Measurements from ENCODE around the gene EGFL7. TPM values are rescaled to one million over a fixed set of nuclear protein-coding genes. Genes with fewer than 3 reads are reported as not detected.
"Not testable (repeated sequence)": the region's sequence is repeated elsewhere in the genome, so short reads cannot be mapped to it uniquely, and the experiment has no call there.

The EGFL7 gene
- total RNA-seq, 4 donors from 2014 or later: 38.8 to 81.0 (median 56.4) TPM

DNA sequence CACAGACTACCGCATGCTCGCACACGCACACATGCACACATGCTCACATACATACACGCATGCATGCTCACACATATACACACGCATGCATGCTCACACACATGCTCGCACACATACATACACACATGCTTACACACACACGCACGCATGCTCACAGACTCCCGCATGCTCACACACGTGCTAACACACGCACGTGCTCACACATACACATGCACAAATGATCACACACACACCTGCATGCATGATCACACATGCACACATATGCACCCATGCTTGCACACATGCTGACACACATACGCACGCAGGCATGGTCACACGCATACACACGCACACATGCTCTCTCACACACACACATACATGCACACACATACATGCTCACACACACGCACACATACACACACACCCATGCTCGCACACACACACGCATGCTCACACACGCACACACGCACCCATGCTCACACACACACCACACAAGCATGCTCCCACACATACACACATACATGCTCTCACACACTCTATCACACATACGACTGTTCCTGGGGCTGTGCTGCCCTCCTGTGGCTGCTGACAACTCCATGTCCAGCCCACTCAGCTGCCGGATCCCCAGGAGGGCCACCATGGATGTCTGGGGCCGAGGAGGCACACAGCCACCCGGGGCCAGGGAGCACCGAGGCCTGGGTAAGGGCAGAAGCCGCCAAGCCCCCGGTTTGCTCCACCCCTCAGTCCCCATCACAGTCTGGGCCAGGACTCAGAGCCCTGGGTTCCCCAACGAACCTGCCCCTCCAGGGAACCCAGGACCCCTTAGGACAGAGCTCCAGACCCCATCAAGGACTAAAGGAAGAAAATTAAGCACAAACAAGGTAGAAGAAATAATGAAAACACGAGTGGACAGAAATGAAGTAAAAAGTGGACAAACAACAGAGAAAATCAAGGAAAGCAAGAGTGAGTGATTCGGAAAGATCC lies 31.4 kb upstream of the EGFL7 start:
- WGBS, 2 donors (ENCODE audit: low coverage in 1 of 2): 56 to 68% methylated on average over 22 to 23 of the region's 31 CpGs
- peaks cover 47% of the 10 kb centered on the region for H3K27me3 ChIP-seq
- peak; percentile 78 for ATAC-seq
- no peaks in the 10 kb centered on the region for H3K36me3 ChIP-seq
- peaks cover 0 to 20% (median 0%) of the 10 kb centered on the region in 3 donors for H3K4me1 ChIP-seq
- H3K9me3 ChIP-seq: no peaks in the 10 kb centered on the region
- H3K27ac ChIP-seq: no peak overlapping the region
- TF ChIP-seq POLR2AphosphoS5 (IDR thresholded peaks at IDR 0.05) (no peak), POLR2A (IDR thresholded peaks at IDR 0.05) (no peak), CTCF (IDR thresholded peaks at IDR 0.05) (peak in 3 of 4 experiments; percentile 79 to 91 (median 82))
- H3K4me3 ChIP-seq: no peak overlapping the region

DNA sequence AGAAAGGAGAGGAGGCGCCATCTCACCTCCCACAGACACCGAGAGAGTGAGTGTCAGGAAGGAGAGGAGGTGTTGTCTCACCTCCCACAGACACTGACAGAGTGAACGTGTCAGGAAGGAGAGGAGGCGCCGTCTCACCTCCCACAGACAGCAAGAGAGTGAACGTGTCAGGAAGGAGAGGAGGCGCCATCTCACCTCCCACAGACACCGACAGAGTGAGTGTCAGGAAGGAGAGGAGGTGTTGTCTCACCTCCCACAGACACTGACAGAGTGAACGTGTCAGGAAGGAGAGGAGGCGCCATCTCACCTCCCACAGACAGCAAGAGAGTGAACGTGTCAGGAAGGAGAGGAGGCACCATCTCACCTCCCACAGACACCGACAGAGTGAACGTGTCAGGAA lies 30.6 kb upstream of the EGFL7 start:
- H3K27ac ChIP-seq, H3K4me3 ChIP-seq, H3K36me3 ChIP-seq, H3K9me3 ChIP-seq, ATAC-seq: not testable (repeated sequence)
- Histone ChIP-seq H3K4me1 (peaks cover 0 to 18% (median 0%) of the 10 kb centered on the region in 3 donors), H3K27me3 (peaks cover 47% of the 10 kb centered on the region)
- WGBS, 2 donors (ENCODE audit: low coverage in 1 of 2): 39 to 45% methylated on average over 9 to 10 of the region's 13 CpGs

- not testable (repeated sequence) for H3K27ac ChIP-seq, ATAC-seq, H3K4me3 ChIP-seq, H3K9me3 ChIP-seq, H3K36me3 ChIP-seq
- H3K27me3 ChIP-seq: peaks cover 47% of the 10 kb centered on the region
- H3K4me1 ChIP-seq: peaks cover 0 to 18% (median 0%) of the 10 kb centered on the region in 3 donors
- 62 to 67% methylated on average over 11 to 24 of the region's 36 CpGs for WGBS, 2 donors (ENCODE audit: low coverage in 1 of 2)
These were observed 30.1 kb upstream of the EGFL7 start for GRCh38 chr9:136632491-136633106.

DNA sequence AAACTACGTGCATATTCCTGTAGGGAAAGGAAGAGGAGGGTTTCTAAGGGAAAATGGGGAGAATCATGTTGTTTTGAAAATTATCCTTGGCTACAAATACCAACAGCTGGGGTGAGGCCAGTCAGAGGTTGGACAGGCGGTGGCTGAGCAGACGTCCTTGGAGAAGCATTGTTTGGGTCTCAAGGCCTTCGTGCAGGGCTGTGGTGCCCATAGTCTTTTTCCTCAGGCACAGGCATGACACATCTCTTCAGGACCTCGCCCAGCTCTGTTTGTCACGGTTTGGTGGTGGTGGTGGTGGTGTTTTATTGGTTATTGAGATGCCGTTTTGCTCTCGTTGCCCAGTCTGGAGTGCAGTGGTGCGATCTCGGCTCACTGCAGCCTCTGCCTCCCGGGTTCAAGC lies 27.8 kb upstream of the EGFL7 start:
- Histone ChIP-seq H3K27me3 (peaks cover 30% of the 10 kb centered on the region), H3K4me3 (no peak overlapping the region), H3K4me1 (peaks cover 0 to 17% (median 0%) of the 10 kb centered on the region in 3 donors), H3K27ac (no peak overlapping the region), H3K36me3 (no peaks in the 10 kb centered on the region), H3K9me3 (no peaks in the 10 kb centered on the region)
- ATAC-seq: no peak
- WGBS, 2 donors (ENCODE audit: low coverage in 1 of 2): 85 to 87% methylated on average over 7 to 11 of the region's 11 CpGs
- TF ChIP-seq POLR2AphosphoS5 (IDR thresholded peaks at IDR 0.05) (no peak), CTCF (IDR thresholded peaks at IDR 0.05) (no peak), EP300 (IDR thresholded peaks at IDR 0.05) (no peak), POLR2A (IDR thresholded peaks at IDR 0.05) (no peak)

DNA sequence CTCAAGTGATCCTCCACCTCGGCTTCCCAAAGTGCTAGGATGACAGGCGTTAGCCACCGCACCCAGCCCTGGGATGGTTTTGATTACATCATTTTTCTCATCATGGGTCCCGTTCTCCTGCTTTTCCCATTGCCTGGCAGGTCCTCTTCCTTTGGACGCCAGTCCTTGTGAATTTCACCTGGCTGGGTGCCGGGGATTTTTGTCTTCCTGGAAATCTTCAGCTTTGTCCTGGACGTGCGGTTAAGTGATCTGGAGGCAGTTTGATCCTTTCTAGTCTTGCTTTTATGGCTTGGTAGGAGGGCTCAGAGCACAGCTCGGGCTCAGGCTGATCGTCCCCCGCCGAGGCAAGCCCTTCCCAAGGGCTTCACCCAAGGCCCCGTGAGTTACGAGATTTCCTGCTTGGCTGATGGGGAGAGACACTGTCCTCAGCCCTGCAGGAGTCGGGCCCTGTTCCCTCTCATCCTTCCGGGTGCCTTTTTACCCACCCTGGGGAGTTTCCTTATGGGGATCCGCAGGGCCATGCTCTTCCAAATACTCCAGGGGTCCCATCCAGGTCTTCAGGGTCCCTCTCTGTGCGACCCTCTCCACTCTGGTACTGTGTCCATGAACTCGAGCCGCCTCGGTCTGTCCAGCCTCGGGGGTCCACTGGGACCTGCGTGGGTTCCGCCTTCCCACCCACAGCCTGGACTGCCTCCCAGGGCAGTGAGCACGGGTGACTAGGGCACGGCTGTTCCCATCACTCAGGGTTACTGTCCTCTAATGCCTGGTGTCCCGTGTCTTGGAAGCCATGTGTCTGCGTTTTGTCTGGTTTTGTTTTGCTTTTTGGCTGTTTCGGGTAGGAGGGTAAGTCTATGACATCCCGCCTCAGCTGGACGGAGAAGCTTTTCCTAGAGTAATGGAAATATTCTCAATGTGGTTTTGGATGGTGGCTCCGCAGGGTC lies 22.3 kb upstream of the EGFL7 start:
- H3K27me3 ChIP-seq: peaks cover 40% of the 10 kb centered on the region
- 63% methylated on average over 21 of the region's 32 CpGs; no CpG with 5 or more reads in 1 of the 2 donors for WGBS, 2 donors (ENCODE audit: low coverage in 1 of 2)
- no peaks in the 10 kb centered on the region for H3K9me3 ChIP-seq
- no peak for TF ChIP-seq CTCF (IDR thresholded peaks at IDR 0.05)
- no peak for TF ChIP-seq POLR2AphosphoS5 (IDR thresholded peaks at IDR 0.05)
- TF ChIP-seq EP300 (IDR thresholded peaks at IDR 0.05): no peak
- TF ChIP-seq POLR2A (IDR thresholded peaks at IDR 0.05): no peak
- no peak for ATAC-seq
- H3K36me3 ChIP-seq: no peaks in the 10 kb centered on the region
- H3K4me1 ChIP-seq: peaks cover 0 to 18% (median 11%) of the 10 kb centered on the region in 3 donors
- no peak overlapping the region for H3K27ac ChIP-seq
- H3K4me3 ChIP-seq: no peak overlapping the region

All from gastroesophageal sphincter (tissue), 4 donors.